Epithelial cell of proximal tubule (primary cell): ENCODE data around the gene PIK3CD. TPM values are rescaled to one million over a fixed set of nuclear protein-coding genes. Genes with fewer than 3 reads are reported as not detected.

Source experiments
- DNase-seq: peaks from one replicate; pipeline ENCODE4 v3.0.0-alpha.2; 2011; ENCODE audit warnings: low read depth
- H3K4me3 ChIP-seq: 2 replicates; pipeline ENCODE4 v1.5.1; 2011; ENCODE audit warnings: low read depth, mild to moderate bottlenecking, low read length
- CTCF ChIP-seq: conservative IDR thresholded peaks from 2 replicates; pipeline ENCODE4 v1.5.1; 2012; ENCODE audit warnings: low read depth, mild to moderate bottlenecking, low read length
- total RNA-seq: library from RNA; depleted of rRNA; stranded (reverse); fragments of >200 nt; gene quantifications from 2 replicates; pipeline ENCODE4 v1.2.3, GENCODE V29; 2015

The PIK3CD gene
- total RNA-seq, 1 donor from 2014 or later: 24.5 TPM

- H3K4me3 ChIP-seq: no peak overlapping the region
- TF ChIP-seq CTCF: no peak
- no peak for DNase-seq
Measured at GRCh38 chr1:9605946-9606455, 45.5 kb upstream of the PIK3CD start.

GRCh38 chr1:9606458-9606857 lies 45.1 kb upstream of the PIK3CD start:
- no peak for TF ChIP-seq CTCF
- DNase-seq: no peak
- no peak overlapping the region for H3K4me3 ChIP-seq

- no peak for TF ChIP-seq CTCF
- H3K4me3 ChIP-seq: no peak overlapping the region
- no peak for DNase-seq
Measured at GRCh38 chr1:9606948-9607347, 44.6 kb upstream of the PIK3CD start.

- DNase-seq: no peak
- TF ChIP-seq CTCF: no peak
- no peak overlapping the region for H3K4me3 ChIP-seq
Measured at GRCh38 chr1:9607352-9607751, 44.2 kb upstream of the PIK3CD start.

DNA sequence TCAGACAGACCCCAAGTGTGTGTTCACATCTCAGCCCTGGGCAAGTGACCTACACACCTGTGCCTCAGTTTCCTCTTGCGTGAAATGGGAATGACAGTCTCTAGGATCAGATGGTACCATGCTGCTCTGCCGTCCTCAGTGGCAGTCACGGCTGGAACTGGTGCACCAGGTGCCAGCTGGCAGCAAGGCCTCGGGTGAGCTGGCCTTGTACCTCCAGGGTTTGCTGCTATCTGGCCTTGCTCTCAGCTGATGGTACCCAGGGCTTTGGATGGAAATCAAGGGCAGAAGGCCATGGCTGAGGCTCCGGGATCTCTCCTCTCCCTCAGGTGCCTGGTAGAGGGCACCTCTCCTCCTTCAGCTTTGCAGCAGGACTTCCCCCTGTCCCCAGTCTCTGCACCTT lies 41.5 kb upstream of the PIK3CD start:
- DNase-seq: no peak
- no peak overlapping the region for H3K4me3 ChIP-seq
- no peak for TF ChIP-seq CTCF

DNA sequence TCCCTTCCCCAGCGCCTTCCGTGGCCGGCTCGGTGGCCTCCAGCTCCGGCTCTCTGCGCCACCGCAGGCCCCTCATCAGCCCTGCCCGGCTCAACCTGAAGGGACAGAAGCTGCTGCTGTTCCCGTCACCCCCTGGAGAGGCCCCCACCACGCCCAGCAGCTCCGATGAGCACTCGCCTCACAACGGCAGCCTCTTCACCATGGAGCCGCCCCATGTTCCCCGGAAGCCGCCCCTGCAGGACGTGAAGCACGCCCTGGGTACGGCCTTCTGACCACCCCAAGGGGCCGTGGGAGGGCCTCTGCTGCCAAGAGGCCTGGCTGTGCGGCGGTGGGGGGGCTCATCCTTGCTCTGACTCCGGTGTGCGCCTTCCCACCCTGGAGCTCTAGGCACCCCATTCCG lies 41.0 kb upstream of the PIK3CD start:
- DNase-seq: no peak
- TF ChIP-seq CTCF: no peak
- H3K4me3 ChIP-seq: no peak overlapping the region

DNA sequence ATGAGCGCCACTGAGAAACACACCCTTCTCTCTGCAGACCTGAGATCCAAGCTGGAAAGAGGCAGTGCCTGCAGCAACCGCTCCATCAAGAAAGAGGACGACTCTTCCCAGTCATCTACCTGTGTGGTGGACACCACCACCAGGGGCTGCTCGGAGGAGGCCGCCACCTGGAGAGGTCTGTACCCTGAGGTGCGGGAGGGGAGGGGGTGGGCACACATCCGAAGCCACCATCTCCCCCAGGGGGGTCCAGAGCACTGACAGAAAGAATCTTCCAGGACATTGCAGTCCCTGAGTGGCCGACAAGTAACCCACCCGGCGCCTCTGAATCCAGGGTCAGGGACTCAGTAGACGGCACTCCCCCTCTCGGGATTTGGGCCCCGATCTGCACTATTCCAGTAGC lies 39.8 kb upstream of the PIK3CD start:
- H3K4me3 ChIP-seq: no peak overlapping the region
- no peak for DNase-seq

More for the DNA sequence above, 39.8 kb upstream of the PIK3CD start:
- no peak for TF ChIP-seq CTCF
